PC-3 (cell line): ENCODE data around the gene CLN3.

Experiments used
- CTCF ChIP-seq: fragments of 300-600 bp; sonication (generic); conservative IDR thresholded peaks from 2 replicates; pipeline ENCODE4 v1.5.1; 2017; ENCODE audit warnings: antibody characterized with exemption, low read depth, mild to moderate bottlenecking, low read length
- EZH2 ChIP-seq: fragments of 300-600 bp; sonication (generic); IDR thresholded peaks from one replicate; pipeline ENCODE4 v1.6.1; 2017; ENCODE audit warnings: antibody characterized with exemption, mild to moderate bottlenecking, low read length; ENCODE audit not compliant: unreplicated experiment
- EZH2phosphoT487 ChIP-seq: fragments of 300-600 bp; sonication (generic); IDR thresholded peaks from 2 replicates; pipeline ENCODE4 v1.6.1; 2018; ENCODE audit warnings: mild to moderate bottlenecking, antibody characterized with exemption, low read length, borderline replicate concordance

DNA sequence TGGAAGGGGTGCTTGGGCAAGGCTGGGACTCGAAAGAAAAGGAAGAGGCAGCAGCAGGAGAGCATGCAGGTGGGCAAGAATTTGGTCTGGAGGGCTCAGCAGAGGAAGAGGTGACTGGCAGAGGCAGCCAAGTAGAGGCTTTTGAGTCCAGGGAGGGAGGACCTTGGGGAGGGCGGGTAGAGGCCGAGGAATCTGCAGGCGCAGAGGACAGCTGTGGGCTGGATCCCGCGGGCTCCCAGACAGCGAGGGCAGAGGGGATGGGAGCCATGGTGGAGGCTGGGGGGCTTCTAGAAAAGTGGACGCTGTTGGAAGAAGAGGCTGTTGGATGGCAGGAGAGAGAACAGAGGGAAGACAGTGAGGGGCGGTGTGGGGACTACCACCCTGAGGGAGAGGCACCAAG is 5.5 kb upstream of the CLN3 start:
- TF ChIP-seq CTCF: no peak
- TF ChIP-seq EZH2: no peak
- no peak for TF ChIP-seq EZH2phosphoT487
